Hepatocyte (in vitro differentiated cells): ENCODE data around the gene FBXW5.

Experiments used
- CTCF ChIP-seq: fragments of 200-600 bp; sonication (generic); IDR thresholded peaks from 2 replicates; pipeline ENCODE4 v1.5.1; 2016; ENCODE audit warnings: antibody characterized with exemption, mild to moderate bottlenecking; ENCODE audit not compliant: poor library complexity
- EZH2 ChIP-seq: fragments of 200-600 bp; sonication (generic); IDR thresholded peaks from 2 replicates; pipeline ENCODE4 v1.6.1; 2016; ENCODE audit warnings: antibody characterized with exemption, mild to moderate bottlenecking, borderline replicate concordance
- EZH2phosphoT487 ChIP-seq: fragments of 200-600 bp; sonication (generic); IDR thresholded peaks from one replicate; pipeline ENCODE4 v1.6.1; 2018; ENCODE audit warnings: antibody characterized with exemption, mild to moderate bottlenecking, low read depth, moderate library complexity; ENCODE audit not compliant: unreplicated experiment, severe bottlenecking

- TF ChIP-seq CTCF: no peak
- TF ChIP-seq EZH2: no peak
- TF ChIP-seq EZH2phosphoT487: no peak
Measured at GRCh38 chr9:136952876-136953770, 8.6 kb upstream of the FBXW5 start.
